GM12872 (cell line): Measurements from ENCODE around the gene DOCK8.

Experiments
- CTCF ChIP-seq: IDR thresholded peaks from 3 replicates; pipeline ENCODE4 v1.5.1; 2011; ENCODE audit warnings: low read depth, mild to moderate bottlenecking, low read length, moderate library complexity; ENCODE audit not compliant: insufficient read depth

Gene DOCK8

GRCh38 chr9:224026-224425, 9.4 kb downstream of the DOCK8 start:
- TF ChIP-seq CTCF, result no peak

GRCh38 chr9:224582-225520, 10.2 kb downstream of the DOCK8 start:
- TF ChIP-seq CTCF, result no peak

GRCh38 chr9:227860-228259, 13.2 kb downstream of the DOCK8 start:
- no peak for TF ChIP-seq CTCF

- TF ChIP-seq CTCF, result no peak
Observed at GRCh38 chr9:228929-229695, 14.4 kb downstream of the DOCK8 start.

- no peak for TF ChIP-seq CTCF
Observed at GRCh38 chr9:237141-237857, 22.6 kb downstream of the DOCK8 start.

GRCh38 chr9:237858-238345, 23.2 kb downstream of the DOCK8 start:
- TF ChIP-seq CTCF, result no peak
